ENCODE data around the gene SLC19A3.

DNA sequence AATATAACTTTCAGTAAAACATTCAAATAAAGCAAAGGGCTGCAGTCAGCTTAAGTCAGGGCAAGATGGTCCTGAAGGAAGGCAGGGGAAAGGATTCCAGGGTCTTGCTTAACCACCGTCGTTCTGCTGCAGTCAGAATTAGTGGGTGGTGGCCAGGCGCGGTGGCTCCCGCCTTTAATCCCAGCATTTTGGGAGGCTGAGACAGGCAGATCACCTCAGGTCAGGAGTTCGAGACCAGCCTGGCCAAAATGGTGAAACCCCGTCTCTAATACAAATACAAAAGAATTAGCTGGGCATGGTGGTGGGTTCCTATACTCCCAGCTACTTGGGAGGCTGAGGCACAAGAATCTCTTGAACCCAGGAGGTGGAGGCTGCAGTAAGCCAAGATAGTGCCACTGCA is 6.8 kb downstream of the SLC19A3 start:
- TF ChIP-seq, protein P1, sequence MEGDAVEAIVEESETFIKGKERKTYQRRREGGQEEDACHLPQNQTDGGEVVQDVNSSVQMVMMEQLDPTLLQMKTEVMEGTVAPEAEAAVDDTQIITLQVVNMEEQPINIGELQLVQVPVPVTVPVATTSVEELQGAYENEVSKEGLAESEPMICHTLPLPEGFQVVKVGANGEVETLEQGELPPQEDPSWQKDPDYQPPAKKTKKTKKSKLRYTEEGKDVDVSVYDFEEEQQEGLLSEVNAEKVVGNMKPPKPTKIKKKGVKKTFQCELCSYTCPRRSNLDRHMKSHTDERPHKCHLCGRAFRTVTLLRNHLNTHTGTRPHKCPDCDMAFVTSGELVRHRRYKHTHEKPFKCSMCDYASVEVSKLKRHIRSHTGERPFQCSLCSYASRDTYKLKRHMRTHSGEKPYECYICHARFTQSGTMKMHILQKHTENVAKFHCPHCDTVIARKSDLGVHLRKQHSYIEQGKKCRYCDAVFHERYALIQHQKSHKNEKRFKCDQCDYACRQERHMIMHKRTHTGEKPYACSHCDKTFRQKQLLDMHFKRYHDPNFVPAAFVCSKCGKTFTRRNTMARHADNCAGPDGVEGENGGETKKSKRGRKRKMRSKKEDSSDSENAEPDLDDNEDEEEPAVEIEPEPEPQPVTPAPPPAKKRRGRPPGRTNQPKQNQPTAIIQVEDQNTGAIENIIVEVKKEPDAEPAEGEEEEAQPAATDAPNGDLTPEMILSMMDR (IDR thresholded peaks at IDR 0.05; ENCODE audit: low read depth, low read length, poor library complexity, severe bottlenecking), result no peak
- no peak for TF ChIP-seq EZH2phosphoT487 (IDR thresholded peaks at IDR 0.05; ENCODE audit: borderline replicate concordance, low read length)

Data from DOHH2 (cell line).